HepG2 (cell line): ENCODE data around the gene GNG3. TPM values are rescaled to one million over a fixed set of nuclear protein-coding genes. Genes with fewer than 3 reads are reported as not detected.

Source experiments
- ARID3A ChIP-seq: IDR thresholded peaks from 2 replicates; pipeline ENCODE4 v1.6.1; 2012; ENCODE audit warnings: low read depth, low read length, improper control_type of control experiment
- ATM ChIP-seq: fragments of 450-650 bp; IDR thresholded peaks from 2 replicates; pipeline ENCODE4 v1.7.1; 2017; ENCODE audit warnings: mild to moderate bottlenecking, borderline replicate concordance
- CBFB ChIP-seq: sonication (generic); formaldehyde crosslinking; IDR thresholded peaks from 2 replicates; pipeline ENCODE4 v1.4.0; 2020; ENCODE audit warnings: missing genetic modification reagents
- EEA1 ChIP-seq: sonication (generic); formaldehyde crosslinking; IDR thresholded peaks from 2 replicates; pipeline ENCODE4 v1.5.1; 2020; ENCODE audit warnings: mild to moderate bottlenecking, missing genetic modification reagents, borderline replicate concordance
- FOSL1 ChIP-seq: sonication (generic); formaldehyde crosslinking; IDR thresholded peaks from 2 replicates; pipeline ENCODE4 v1.9.0; 2021; ENCODE audit warnings: missing genetic modification reagents, borderline replicate concordance
- KAT2B ChIP-seq: fragments of 150-350 bp; IDR thresholded peaks from 2 replicates; pipeline ENCODE4 v1.6.1; 2014; ENCODE audit warnings: low read depth, low read length, borderline replicate concordance
- KDM4B ChIP-seq: sonication (generic); formaldehyde crosslinking; IDR thresholded peaks from 2 replicates; pipeline ENCODE4 v1.4.0; 2020; ENCODE audit warnings: missing genetic modification reagents
- KDM5A ChIP-seq: fragments of 200-600 bp; sonication (generic); IDR thresholded peaks from 2 replicates; pipeline ENCODE4 v1.7.0; 2018; ENCODE audit warnings: antibody characterized with exemption, mild to moderate bottlenecking, low read length, borderline replicate concordance
- MED8 ChIP-seq: sonication (generic); formaldehyde crosslinking; IDR thresholded peaks from 2 replicates; pipeline ENCODE4 v1.8.1; 2023; ENCODE audit warnings: mild to moderate bottlenecking, missing genetic modification reagents; ENCODE audit not compliant: insufficient replicate concordance
- ONECUT2 ChIP-seq: sonication (generic); formaldehyde crosslinking; IDR thresholded peaks from 2 replicates; pipeline ENCODE4 v1.4.0; 2020; ENCODE audit warnings: missing genetic modification reagents
- PAWR ChIP-seq: sonication (generic); formaldehyde crosslinking; IDR thresholded peaks from 2 replicates; pipeline ENCODE4 v1.4.0; 2020; ENCODE audit warnings: missing genetic modification reagents, mild to moderate bottlenecking, borderline replicate concordance
- SALL2 ChIP-seq: sonication (generic); formaldehyde crosslinking; IDR thresholded peaks from 2 replicates; pipeline ENCODE4 v1.8.1; 2023; ENCODE audit warnings: mild to moderate bottlenecking, missing genetic modification reagents, inconsistent platforms
- SIN3B ChIP-seq: fragments of 150-350 bp; IDR thresholded peaks from 2 replicates; pipeline ENCODE4 v1.6.1; 2014; ENCODE audit warnings: low read length
- STAG1 ChIP-seq: sonication (generic); formaldehyde crosslinking; IDR thresholded peaks from 2 replicates; pipeline ENCODE4 v1.4.0; 2020; ENCODE audit warnings: missing genetic modification reagents
- TCF12 ChIP-seq, 2 experiments: fragments of 450-650 bp in 1 of 2; sonication (generic) in 1 of 2; formaldehyde crosslinking in 1 of 2; IDR thresholded peaks; 2 replicates each; pipeline versions ENCODE4 v1.6.1 to v1.8.0; 2017 to 2022; ENCODE audit warnings: antibody characterized with exemption in 1 of 2, mild to moderate bottlenecking in 1 of 2, missing genetic modification reagents in 1 of 2, moderate library complexity in 1 of 2
- XRCC5 ChIP-seq: fragments of 200-400 bp; formaldehyde crosslinking; optimal IDR thresholded peaks from 2 replicates; pipeline ENCODE3; 2017; ENCODE audit warnings: mild to moderate bottlenecking, low read length
- YEATS2 ChIP-seq: sonication (generic); formaldehyde crosslinking; IDR thresholded peaks from 2 replicates; pipeline ENCODE4 v1.4.0; 2020; ENCODE audit warnings: missing genetic modification reagents, borderline replicate concordance
- ZBTB7B ChIP-seq: sonication (generic); formaldehyde crosslinking; IDR thresholded peaks from 2 replicates; pipeline ENCODE4 v1.4.0; 2020; ENCODE audit warnings: missing genetic modification reagents
- ZFP82 ChIP-seq: sonication (generic); formaldehyde crosslinking; IDR thresholded peaks from 2 replicates; pipeline ENCODE4 v1.5.1; 2020; ENCODE audit warnings: mild to moderate bottlenecking, missing genetic modification reagents, borderline replicate concordance
- ZNF33B ChIP-seq: sonication (generic); formaldehyde crosslinking; IDR thresholded peaks from 2 replicates; pipeline ENCODE4 v1.5.1; 2020; ENCODE audit warnings: mild to moderate bottlenecking, missing genetic modification reagents
- ZNF468 ChIP-seq: sonication (generic); formaldehyde crosslinking; IDR thresholded peaks from 2 replicates; pipeline ENCODE4 v1.8.0; 2022; ENCODE audit warnings: mild to moderate bottlenecking, moderate library complexity, missing genetic modification reagents
- ZNF543 ChIP-seq: sonication (generic); formaldehyde crosslinking; IDR thresholded peaks from 2 replicates; pipeline ENCODE4 v1.4.0; 2020; ENCODE audit warnings: mild to moderate bottlenecking, missing genetic modification reagents
- ZNF562 ChIP-seq: sonication (generic); formaldehyde crosslinking; IDR thresholded peaks from 2 replicates; pipeline ENCODE4 v1.8.0; 2022; ENCODE audit warnings: missing genetic modification reagents, borderline replicate concordance
- ZNF660 ChIP-seq: sonication (generic); formaldehyde crosslinking; IDR thresholded peaks from 2 replicates; pipeline ENCODE4 v1.5.1; 2020; ENCODE audit warnings: mild to moderate bottlenecking, low read depth, missing genetic modification reagents, borderline replicate concordance
- ZNF766 ChIP-seq: sonication (generic); formaldehyde crosslinking; IDR thresholded peaks from 2 replicates; pipeline ENCODE4 v1.5.0; 2020; ENCODE audit warnings: missing genetic modification reagents, borderline replicate concordance
- polyA plus RNA-seq, 8 experiments: library from polyadenylated mRNA; depleted of rRNA in 3 of 8; stranded (reverse) in 7 of 8; unstranded in 1 of 8; fragments of >200 nt; fragmentation: Illumina TruSeq in 4 of 8; extraction: Trizol in 4 of 8; gene quantifications; 2 replicates each; pipeline versions ENCODE4 v1.2.1 to v1.2.3, GENCODE V29; 2011 to 2016; ENCODE audit warnings: low read depth in 4 of 8, missing spikeins in 1 of 8, mixed read lengths in 1 of 8; ENCODE audit not compliant: insufficient read depth in 1 of 8
- total RNA-seq, 5 experiments: library from RNA; depleted of rRNA; stranded (reverse); fragments of >200 nt; fragmentation: Illumina TruSeq; extraction: Trizol; gene quantifications; 2 replicates each; pipeline ENCODE4 v1.2.3, GENCODE V29; 2016; ENCODE audit warnings: low read depth in 1 of 5
- TF ChIP-seq, protein P1 (sequence below): sonication (generic); formaldehyde crosslinking; conservative IDR thresholded peaks from 2 replicates; pipeline ENCODE4 v1.4.0; 2020; ENCODE audit warnings: missing genetic modification reagents
- TF ChIP-seq, protein P2 (sequence below): sonication (generic); formaldehyde crosslinking; IDR thresholded peaks from 2 replicates; pipeline ENCODE4 v1.8.1; 2023; ENCODE audit warnings: mild to moderate bottlenecking, missing genetic modification reagents

Gene GNG3
- total and polyA plus RNA-seq, 2 of the 13 experiments (the other 11 are each of a cell fraction or from before 2014, with no cell fraction given) = not detected

GRCh38 chr11:62665075-62665598 lies 42.3 kb upstream of the GNG3 start, which contains the start of the genes C11orf98 and CSKMT (continued):
- peak; percentile 93 for TF ChIP-seq MED8
- TF ChIP-seq ARID3A = no peak
- no peak for TF ChIP-seq KAT2B
- TF ChIP-seq, protein P1, sequence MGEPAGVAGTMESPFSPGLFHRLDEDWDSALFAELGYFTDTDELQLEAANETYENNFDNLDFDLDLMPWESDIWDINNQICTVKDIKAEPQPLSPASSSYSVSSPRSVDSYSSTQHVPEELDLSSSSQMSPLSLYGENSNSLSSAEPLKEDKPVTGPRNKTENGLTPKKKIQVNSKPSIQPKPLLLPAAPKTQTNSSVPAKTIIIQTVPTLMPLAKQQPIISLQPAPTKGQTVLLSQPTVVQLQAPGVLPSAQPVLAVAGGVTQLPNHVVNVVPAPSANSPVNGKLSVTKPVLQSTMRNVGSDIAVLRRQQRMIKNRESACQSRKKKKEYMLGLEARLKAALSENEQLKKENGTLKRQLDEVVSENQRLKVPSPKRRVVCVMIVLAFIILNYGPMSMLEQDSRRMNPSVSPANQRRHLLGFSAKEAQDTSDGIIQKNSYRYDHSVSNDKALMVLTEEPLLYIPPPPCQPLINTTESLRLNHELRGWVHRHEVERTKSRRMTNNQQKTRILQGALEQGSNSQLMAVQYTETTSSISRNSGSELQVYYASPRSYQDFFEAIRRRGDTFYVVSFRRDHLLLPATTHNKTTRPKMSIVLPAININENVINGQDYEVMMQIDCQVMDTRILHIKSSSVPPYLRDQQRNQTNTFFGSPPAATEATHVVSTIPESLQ (CRISPR knock-in tag) = peak; percentile 92; the same call in 1 of the 2 replicates
- peak; percentile 4; the same call in 1 of the 2 replicates for TF ChIP-seq KDM5A
- peak; percentile 17; the same call in 1 of the 2 replicates for TF ChIP-seq ZFP82 (CRISPR knock-in tag)
- no peak for TF ChIP-seq ZNF660 (CRISPR knock-in tag)
- TF ChIP-seq ZNF468 (CRISPR knock-in tag) = 0 out of 2 replicates have a peak, but pooled peaks have one; percentile 66
- TF ChIP-seq ZNF562 (CRISPR knock-in tag) = no peak
- TF ChIP-seq FOSL1 (CRISPR knock-in tag) = no peak
- no peak for TF ChIP-seq KDM4B (CRISPR knock-in tag)
- no peak for TF ChIP-seq ZBTB7B (CRISPR knock-in tag)
- TF ChIP-seq STAG1 (CRISPR knock-in tag) = no peak
- TF ChIP-seq SIN3B = no peak
- TF ChIP-seq PAWR = 0 out of 2 replicates have a peak, but pooled peaks have one; percentile 66
- no peak for TF ChIP-seq ATM
- TF ChIP-seq CBFB (CRISPR knock-in tag) = no peak
- TF ChIP-seq, protein P2, sequence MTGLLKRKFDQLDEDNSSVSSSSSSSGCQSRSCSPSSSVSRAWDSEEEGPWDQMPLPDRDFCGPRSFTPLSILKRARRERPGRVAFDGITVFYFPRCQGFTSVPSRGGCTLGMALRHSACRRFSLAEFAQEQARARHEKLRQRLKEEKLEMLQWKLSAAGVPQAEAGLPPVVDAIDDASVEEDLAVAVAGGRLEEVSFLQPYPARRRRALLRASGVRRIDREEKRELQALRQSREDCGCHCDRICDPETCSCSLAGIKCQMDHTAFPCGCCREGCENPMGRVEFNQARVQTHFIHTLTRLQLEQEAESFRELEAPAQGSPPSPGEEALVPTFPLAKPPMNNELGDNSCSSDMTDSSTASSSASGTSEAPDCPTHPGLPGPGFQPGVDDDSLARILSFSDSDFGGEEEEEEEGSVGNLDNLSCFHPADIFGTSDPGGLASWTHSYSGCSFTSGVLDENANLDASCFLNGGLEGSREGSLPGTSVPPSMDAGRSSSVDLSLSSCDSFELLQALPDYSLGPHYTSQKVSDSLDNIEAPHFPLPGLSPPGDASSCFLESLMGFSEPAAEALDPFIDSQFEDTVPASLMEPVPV (CRISPR knock-in tag) = no peak
- TF ChIP-seq ZNF543 = peak; percentile 77; the same call in 1 of the 2 replicates
- 0 out of 2 replicates have a peak, but pooled peaks have one; percentile 23 for TF ChIP-seq SALL2 (CRISPR knock-in tag)
- peak; percentile 28 for TF ChIP-seq XRCC5
- TF ChIP-seq EEA1 (CRISPR knock-in tag) = peak; percentile 26; the same call in 1 of the 2 replicates
- TF ChIP-seq ONECUT2 (CRISPR knock-in tag) = no peak
- peak; percentile 96 for TF ChIP-seq YEATS2 (CRISPR knock-in tag)
- no peak for TF ChIP-seq ZNF33B (CRISPR knock-in tag)
- TF ChIP-seq TCF12 (IDR thresholded peaks at IDR 0.05) = no peak
- TF ChIP-seq TCF12 (CRISPR knock-in tag; IDR thresholded peaks at IDR 0.05) = no peak
- TF ChIP-seq ZNF766 (CRISPR knock-in tag) = peak; percentile 76
